Smooth muscle cell of the brain vasculature (primary cell): ENCODE results near the gene XRCC5.
"Not testable (repeated sequence)": the region's sequence is repeated elsewhere in the genome, so short reads cannot be mapped to it uniquely, and the experiment has no call there.

Source experiments
- DNase-seq: peaks from one replicate; pipeline ENCODE4 v3.0.0-alpha.2; 2012; ENCODE audit warnings: low read depth, low spot score

The XRCC5 gene

GRCh38 chr2:216195565-216196029 lies 86.4 kb downstream of the XRCC5 start:
- no peak for DNase-seq

- DNase-seq: no peak
Measured at GRCh38 chr2:216201692-216202306, 92.7 kb downstream of the XRCC5 start.

GRCh38 chr2:216202626-216203250 lies 93.6 kb downstream of the XRCC5 start:
- no peak for DNase-seq

GRCh38 chr2:216205486-216205885 lies 96.3 kb downstream of the XRCC5 start:
- DNase-seq: no peak

GRCh38 chr2:216206041-216206703 lies 97.0 kb downstream of the XRCC5 start:
- no peak for DNase-seq

GRCh38 chr2:216206821-216207220 lies 97.7 kb downstream of the XRCC5 start:
- DNase-seq: no peak

- DNase-seq: not testable (repeated sequence)
Measured at GRCh38 chr2:216208661-216209060, 99.5 kb downstream of the XRCC5 start.

- DNase-seq: no peak
Measured at GRCh38 chr2:216210701-216211540, 101.8 kb downstream of the XRCC5 start.

GRCh38 chr2:216211614-216212145 lies 102.5 kb downstream of the XRCC5 start:
- DNase-seq: no peak

GRCh38 chr2:216214768-216215167 lies 105.6 kb downstream of the XRCC5 start:
- no peak for DNase-seq

GRCh38 chr2:216215658-216216390 lies 106.7 kb downstream of the XRCC5 start:
- DNase-seq: no peak

- DNase-seq: no peak
Measured at GRCh38 chr2:216216951-216217903, 108.1 kb downstream of the XRCC5 start.

GRCh38 chr2:216217904-216218260 lies 108.7 kb downstream of the XRCC5 start:
- no peak for DNase-seq

GRCh38 chr2:216219861-216220260 lies 110.7 kb downstream of the XRCC5 start:
- no peak for DNase-seq

GRCh38 chr2:216220976-216221375 lies 111.8 kb downstream of the XRCC5 start:
- DNase-seq: no peak

GRCh38 chr2:216221811-216222210 lies 112.7 kb downstream of the XRCC5 start:
- DNase-seq: no peak

- no peak for DNase-seq
Measured at GRCh38 chr2:216222650-216223352, 113.7 kb downstream of the XRCC5 start.

- DNase-seq: no peak
Measured at GRCh38 chr2:216224388-216224787, 115.2 kb downstream of the XRCC5 start.

GRCh38 chr2:216229277-216229914 lies 120.2 kb downstream of the XRCC5 start:
- no peak for DNase-seq
